ENCODE results near the gene FBXL7. TPM values are rescaled to one million over a fixed set of nuclear protein-coding genes. Genes with fewer than 3 reads are reported as not detected.

FBXL7 gene
- total RNA-seq, 1 donor from 2014 or later = not detected

GRCh38 chr5:15597804-15598203, 97.8 kb downstream of the FBXL7 start:
- no peaks in the 10 kb centered on the region for H3K4me1 Mint-ChIP-seq (ENCODE audit: low read depth)
- no peaks in the 10 kb centered on the region for H3K36me3 Mint-ChIP-seq (ENCODE audit: low read depth)
- peaks cover 5% of the 10 kb centered on the region for H3K9me3 Mint-ChIP-seq
- no peak for DNase-seq (ENCODE audit: low spot score)
- H3K27ac Mint-ChIP-seq = no peak overlapping the region
- H3K4me3 Mint-ChIP-seq (ENCODE audit: low read depth) = no peak overlapping the region
- intact Hi-C loops (cut with micrococcal nuclease) = no loop called here
- no peaks in the 10 kb centered on the region for H3K27me3 Mint-ChIP-seq (ENCODE audit: low read depth)

- DNase-seq (ENCODE audit: low spot score) = no peak
- H3K4me1 Mint-ChIP-seq (ENCODE audit: low read depth) = no peaks in the 10 kb centered on the region
- intact Hi-C loops (cut with micrococcal nuclease) = no loop called here
- no peak overlapping the region for H3K27ac Mint-ChIP-seq
- no peaks in the 10 kb centered on the region for H3K27me3 Mint-ChIP-seq (ENCODE audit: low read depth)
- no peaks in the 10 kb centered on the region for H3K36me3 Mint-ChIP-seq (ENCODE audit: low read depth)
- H3K4me3 Mint-ChIP-seq (ENCODE audit: low read depth) = no peak overlapping the region
- H3K9me3 Mint-ChIP-seq = peaks cover 4% of the 10 kb centered on the region
Observed at GRCh38 chr5:15598294-15598902, 98.4 kb downstream of the FBXL7 start.

DNA sequence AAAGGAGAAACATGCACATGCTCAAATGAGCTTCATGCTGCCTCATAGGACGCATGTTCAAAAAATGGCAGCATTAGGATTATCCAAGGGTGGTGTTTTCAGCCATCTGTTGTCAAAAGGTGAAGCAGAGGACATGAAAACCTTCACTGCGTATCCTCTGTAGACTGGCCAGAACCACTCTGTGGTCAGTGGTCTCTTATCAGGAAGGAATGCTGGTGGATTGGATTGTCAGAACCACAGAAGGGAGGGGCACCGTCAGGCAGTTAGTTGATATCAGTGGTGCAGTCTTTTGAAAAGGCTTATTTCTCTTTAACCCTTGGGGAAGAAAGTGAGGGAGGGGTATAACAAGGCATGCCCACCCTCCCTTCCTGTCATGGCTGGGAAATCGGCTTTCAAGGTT, 100.1 kb downstream of the FBXL7 start:
- Mint-ChIP-seq H3K9me3 (peaks cover 4% of the 10 kb centered on the region), H3K4me3 (ENCODE audit: low read depth) (no peak overlapping the region), H3K27ac (no peak overlapping the region), H3K27me3 (ENCODE audit: low read depth) (no peaks in the 10 kb centered on the region), H3K36me3 (ENCODE audit: low read depth) (no peaks in the 10 kb centered on the region), H3K4me1 (ENCODE audit: low read depth) (no peaks in the 10 kb centered on the region)
- no peak for DNase-seq (ENCODE audit: low spot score)
- intact Hi-C loops (cut with micrococcal nuclease) = no loop called here

GRCh38 chr5:15601274-15601673, 101.3 kb downstream of the FBXL7 start:
- H3K36me3 Mint-ChIP-seq (ENCODE audit: low read depth) = no peaks in the 10 kb centered on the region
- H3K4me1 Mint-ChIP-seq (ENCODE audit: low read depth) = no peaks in the 10 kb centered on the region
- no peak overlapping the region for H3K27ac Mint-ChIP-seq
- no peaks in the 10 kb centered on the region for H3K27me3 Mint-ChIP-seq (ENCODE audit: low read depth)
- no peak overlapping the region for H3K4me3 Mint-ChIP-seq (ENCODE audit: low read depth)
- peaks cover 9% of the 10 kb centered on the region for H3K9me3 Mint-ChIP-seq
- intact Hi-C loops (cut with micrococcal nuclease) = no loop called here
- DNase-seq (ENCODE audit: low spot score) = no peak

GRCh38 chr5:15601853-15602252, 101.9 kb downstream of the FBXL7 start:
- no peak for DNase-seq (ENCODE audit: low spot score)
- Mint-ChIP-seq H3K4me3 (ENCODE audit: low read depth) (no peak overlapping the region), H3K36me3 (ENCODE audit: low read depth) (no peaks in the 10 kb centered on the region), H3K27me3 (ENCODE audit: low read depth) (no peaks in the 10 kb centered on the region), H3K27ac (no peak overlapping the region), H3K9me3 (peaks cover 9% of the 10 kb centered on the region), H3K4me1 (ENCODE audit: low read depth) (no peaks in the 10 kb centered on the region)
- intact Hi-C loops (cut with micrococcal nuclease) = no loop called here

GRCh38 chr5:15604986-15605385, 105.0 kb downstream of the FBXL7 start:
- DNase-seq (ENCODE audit: low spot score) = no peak
- Mint-ChIP-seq H3K4me3 (ENCODE audit: low read depth) (no peak overlapping the region), H3K4me1 (ENCODE audit: low read depth) (no peaks in the 10 kb centered on the region), H3K27me3 (ENCODE audit: low read depth) (no peaks in the 10 kb centered on the region), H3K27ac (no peak overlapping the region), H3K36me3 (ENCODE audit: low read depth) (no peaks in the 10 kb centered on the region), H3K9me3 (peaks cover 5% of the 10 kb centered on the region)
- intact Hi-C loops (cut with micrococcal nuclease) = no loop called here

GRCh38 chr5:15606197-15606596, 106.2 kb downstream of the FBXL7 start:
- no peak overlapping the region for H3K4me3 Mint-ChIP-seq (ENCODE audit: low read depth)
- no peak for DNase-seq (ENCODE audit: low spot score)
- H3K36me3 Mint-ChIP-seq (ENCODE audit: low read depth) = no peaks in the 10 kb centered on the region
- H3K9me3 Mint-ChIP-seq = peaks cover 9% of the 10 kb centered on the region
- intact Hi-C loops (cut with micrococcal nuclease) = no loop called here
- no peak overlapping the region for H3K27ac Mint-ChIP-seq
- no peaks in the 10 kb centered on the region for H3K27me3 Mint-ChIP-seq (ENCODE audit: low read depth)
- no peaks in the 10 kb centered on the region for H3K4me1 Mint-ChIP-seq (ENCODE audit: low read depth)

DNA sequence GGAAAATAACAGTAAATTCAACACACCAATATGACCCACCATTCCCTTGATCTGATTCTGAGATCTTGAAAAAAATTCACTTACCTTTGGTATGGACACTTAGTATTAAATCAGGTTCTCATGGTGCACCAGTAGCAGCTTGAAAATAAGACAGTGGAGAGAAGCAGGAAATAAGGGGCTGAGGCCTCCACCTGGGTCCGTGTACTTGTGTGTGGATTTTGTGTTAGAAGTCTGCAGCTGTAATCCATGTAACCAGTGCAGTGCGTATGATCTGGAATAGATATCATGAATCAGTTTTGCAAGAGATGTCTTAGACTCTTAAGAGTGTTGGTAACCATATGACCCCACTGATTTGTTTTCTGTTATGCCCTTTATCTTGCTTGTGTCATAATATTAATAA, 107.1 kb downstream of the FBXL7 start:
- no peak overlapping the region for H3K27ac Mint-ChIP-seq
- H3K9me3 Mint-ChIP-seq = peaks cover 10% of the 10 kb centered on the region
- H3K4me3 Mint-ChIP-seq (ENCODE audit: low read depth) = no peak overlapping the region
- no peaks in the 10 kb centered on the region for H3K27me3 Mint-ChIP-seq (ENCODE audit: low read depth)
- no peaks in the 10 kb centered on the region for H3K36me3 Mint-ChIP-seq (ENCODE audit: low read depth)
- DNase-seq (ENCODE audit: low spot score) = no peak
- intact Hi-C loops (cut with micrococcal nuclease) = no loop called here
- no peaks in the 10 kb centered on the region for H3K4me1 Mint-ChIP-seq (ENCODE audit: low read depth)

DNA sequence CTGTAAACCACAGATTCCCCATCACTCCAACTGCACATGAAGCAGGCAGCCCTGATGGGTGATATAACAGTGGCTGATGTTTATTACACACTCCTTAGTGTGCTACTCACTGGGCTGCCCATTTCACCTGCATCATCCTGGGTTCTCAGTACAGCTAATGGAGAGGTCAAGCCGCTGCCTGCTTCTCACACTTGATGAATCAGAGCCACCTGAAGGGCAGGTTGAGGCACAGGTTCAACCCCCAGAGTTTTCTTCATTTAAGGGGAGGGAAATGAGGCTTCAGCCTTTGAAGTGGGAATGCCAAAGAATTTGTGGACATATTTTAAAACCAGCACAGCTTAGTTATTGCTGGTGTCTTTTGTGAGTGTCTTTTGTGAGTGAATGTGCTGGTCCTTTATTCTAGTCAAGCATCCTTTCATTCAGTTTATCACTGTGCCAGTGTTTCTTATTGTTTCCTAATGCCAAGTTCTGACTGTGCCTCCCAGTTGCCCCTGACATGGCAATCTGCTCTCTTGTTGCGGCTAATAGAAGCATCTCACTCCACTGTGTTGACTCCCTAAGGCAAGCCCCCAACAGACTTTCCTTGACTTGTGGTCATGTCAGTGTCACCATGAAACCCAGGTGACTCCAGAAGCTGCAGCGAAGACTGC, 109.2 kb downstream of the FBXL7 start:
- H3K4me3 Mint-ChIP-seq (ENCODE audit: low read depth) = no peak overlapping the region
- intact Hi-C loops (cut with micrococcal nuclease) = no loop called here
- H3K9me3 Mint-ChIP-seq = peaks cover 10% of the 10 kb centered on the region
- H3K27ac Mint-ChIP-seq = no peak overlapping the region
- H3K27me3 Mint-ChIP-seq (ENCODE audit: low read depth) = no peaks in the 10 kb centered on the region
- no peak for DNase-seq (ENCODE audit: low spot score)
- H3K4me1 Mint-ChIP-seq (ENCODE audit: low read depth) = no peaks in the 10 kb centered on the region
- no peaks in the 10 kb centered on the region for H3K36me3 Mint-ChIP-seq (ENCODE audit: low read depth)

- intact Hi-C loops (cut with micrococcal nuclease) = no loop called here
- Mint-ChIP-seq H3K27ac (no peak overlapping the region), H3K4me1 (ENCODE audit: low read depth) (no peaks in the 10 kb centered on the region), H3K36me3 (ENCODE audit: low read depth) (no peaks in the 10 kb centered on the region), H3K27me3 (ENCODE audit: low read depth) (no peaks in the 10 kb centered on the region), H3K4me3 (ENCODE audit: low read depth) (no peak overlapping the region), H3K9me3 (peaks cover 13% of the 10 kb centered on the region)
- DNase-seq (ENCODE audit: low spot score) = no peak
Observed at GRCh38 chr5:15610216-15610615, 110.2 kb downstream of the FBXL7 start.

DNA sequence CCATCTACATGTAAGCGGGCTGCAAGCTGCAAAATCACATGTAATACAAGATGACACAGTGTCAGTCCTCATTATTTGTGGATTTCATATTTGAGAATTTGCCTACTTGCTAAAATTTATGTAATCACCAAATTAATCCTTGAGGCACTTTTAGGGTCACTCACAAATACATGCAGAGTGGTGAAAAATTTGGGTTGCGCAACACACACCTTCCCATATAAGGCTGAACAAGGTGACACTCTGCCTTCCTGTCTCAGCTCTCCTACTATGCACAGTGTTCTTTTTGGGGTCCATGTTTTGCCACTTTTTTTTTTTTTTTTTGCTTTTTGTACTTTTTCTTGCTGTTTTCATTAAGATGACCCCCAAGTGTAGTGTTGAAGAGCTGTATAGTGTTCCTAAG, 111.0 kb downstream of the FBXL7 start:
- H3K27me3 Mint-ChIP-seq (ENCODE audit: low read depth) = no peaks in the 10 kb centered on the region
- no peaks in the 10 kb centered on the region for H3K36me3 Mint-ChIP-seq (ENCODE audit: low read depth)
- H3K9me3 Mint-ChIP-seq = peaks cover 9% of the 10 kb centered on the region
- intact Hi-C loops (cut with micrococcal nuclease) = no loop called here
- no peaks in the 10 kb centered on the region for H3K4me1 Mint-ChIP-seq (ENCODE audit: low read depth)
- no peak overlapping the region for H3K27ac Mint-ChIP-seq
- DNase-seq (ENCODE audit: low spot score) = no peak
- H3K4me3 Mint-ChIP-seq (ENCODE audit: low read depth) = no peak overlapping the region

- Mint-ChIP-seq H3K36me3 (ENCODE audit: low read depth) (no peaks in the 10 kb centered on the region), H3K9me3 (peaks cover 13% of the 10 kb centered on the region), H3K27ac (no peak overlapping the region), H3K27me3 (ENCODE audit: low read depth) (no peaks in the 10 kb centered on the region), H3K4me3 (ENCODE audit: low read depth) (no peak overlapping the region), H3K4me1 (ENCODE audit: low read depth) (no peaks in the 10 kb centered on the region)
- intact Hi-C loops (cut with micrococcal nuclease) = no loop called here
- no peak for DNase-seq (ENCODE audit: low spot score)
Observed at GRCh38 chr5:15612915-15613635, 113.1 kb downstream of the FBXL7 start.

DNA sequence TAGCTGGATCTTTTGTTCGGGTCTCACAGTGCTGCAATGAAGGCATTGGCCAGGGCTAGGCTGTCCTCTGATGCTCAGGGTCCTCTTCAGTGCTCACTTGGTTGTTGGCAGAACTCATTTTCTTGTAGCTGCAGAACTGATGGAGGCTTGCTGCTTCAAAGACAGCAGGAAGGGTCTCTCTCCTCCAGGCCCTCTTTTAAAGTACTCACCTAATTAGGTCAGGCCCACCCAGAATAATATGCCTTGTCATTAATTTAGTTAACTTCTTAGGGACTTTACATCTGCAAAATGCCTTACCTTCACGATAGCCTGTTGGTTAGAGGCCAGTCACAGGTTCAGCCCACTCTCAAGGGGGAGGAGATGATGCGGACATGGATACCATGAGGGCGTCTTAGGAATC, 114.7 kb downstream of the FBXL7 start:
- Mint-ChIP-seq H3K9me3 (peaks cover 14% of the 10 kb centered on the region), H3K4me3 (ENCODE audit: low read depth) (no peak overlapping the region), H3K27me3 (ENCODE audit: low read depth) (no peaks in the 10 kb centered on the region), H3K4me1 (ENCODE audit: low read depth) (no peaks in the 10 kb centered on the region), H3K27ac (no peak overlapping the region), H3K36me3 (ENCODE audit: low read depth) (no peaks in the 10 kb centered on the region)
- intact Hi-C loops (cut with micrococcal nuclease) = no loop called here
- DNase-seq (ENCODE audit: low spot score) = no peak
